Lower leg skin (tissue), 3 donors: ENCODE data around the gene HLA-DOA.

Experiments used
- POLR2A ChIP-seq, 2 donors: fragments of 450-650 bp; IDR thresholded peaks; one replicate each; pipeline ENCODE4 v1.6.1; 2016 to 2017; ENCODE audit warnings: antibody characterized with exemption in 2 of 2, mild to moderate bottlenecking in 1 of 2, moderate library complexity in 1 of 2
- TF ChIP-seq, protein P1 (sequence below), 3 donors: fragments of 450-650 bp; IDR thresholded peaks; one replicate each; pipeline ENCODE4 v1.5.1; 2016; ENCODE audit warnings: antibody characterized with exemption in 3 of 3, mild to moderate bottlenecking in 3 of 3, moderate library complexity in 2 of 3

DNA sequence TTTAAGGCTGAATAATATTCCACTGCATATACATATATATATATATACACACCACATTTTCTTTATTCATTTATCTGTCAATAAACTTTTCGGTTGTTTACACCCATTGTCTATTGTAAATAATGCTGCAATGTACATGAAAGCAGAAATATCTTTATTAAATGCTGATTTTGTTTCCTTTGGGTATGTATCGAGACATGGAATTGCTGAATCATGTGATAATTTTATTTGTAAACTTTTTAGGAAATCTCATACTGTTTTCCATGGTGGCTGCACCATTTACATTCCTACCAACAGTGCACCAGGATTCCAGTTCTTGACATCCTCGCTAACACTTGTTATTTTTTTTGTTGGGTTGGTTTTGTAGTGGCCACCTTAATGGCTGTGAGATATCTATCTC lies 14.1 kb upstream of the HLA-DOA start:
- TF ChIP-seq, protein P1, sequence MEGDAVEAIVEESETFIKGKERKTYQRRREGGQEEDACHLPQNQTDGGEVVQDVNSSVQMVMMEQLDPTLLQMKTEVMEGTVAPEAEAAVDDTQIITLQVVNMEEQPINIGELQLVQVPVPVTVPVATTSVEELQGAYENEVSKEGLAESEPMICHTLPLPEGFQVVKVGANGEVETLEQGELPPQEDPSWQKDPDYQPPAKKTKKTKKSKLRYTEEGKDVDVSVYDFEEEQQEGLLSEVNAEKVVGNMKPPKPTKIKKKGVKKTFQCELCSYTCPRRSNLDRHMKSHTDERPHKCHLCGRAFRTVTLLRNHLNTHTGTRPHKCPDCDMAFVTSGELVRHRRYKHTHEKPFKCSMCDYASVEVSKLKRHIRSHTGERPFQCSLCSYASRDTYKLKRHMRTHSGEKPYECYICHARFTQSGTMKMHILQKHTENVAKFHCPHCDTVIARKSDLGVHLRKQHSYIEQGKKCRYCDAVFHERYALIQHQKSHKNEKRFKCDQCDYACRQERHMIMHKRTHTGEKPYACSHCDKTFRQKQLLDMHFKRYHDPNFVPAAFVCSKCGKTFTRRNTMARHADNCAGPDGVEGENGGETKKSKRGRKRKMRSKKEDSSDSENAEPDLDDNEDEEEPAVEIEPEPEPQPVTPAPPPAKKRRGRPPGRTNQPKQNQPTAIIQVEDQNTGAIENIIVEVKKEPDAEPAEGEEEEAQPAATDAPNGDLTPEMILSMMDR (IDR thresholded peaks at IDR 0.05): no peak
- no peak for TF ChIP-seq POLR2A (IDR thresholded peaks at IDR 0.05)
